GM21515 (cell line): ENCODE data around the gene CAPZA2.
"Not testable (repeated sequence)": the region's sequence is repeated elsewhere in the genome, so short reads cannot be mapped to it uniquely, and the experiment has no call there.

Experiments
- ATAC-seq: cut with Tn5 transposase; IDR thresholded peaks from one replicate; pipeline ENCODE4 v1.9.1; 2021; ENCODE audit not compliant: unreplicated experiment

CAPZA2 gene

GRCh38 chr7:116953372-116953905, 91.1 kb downstream of the CAPZA2 start, which contains the start of gene ST7:
Gene ST7, plus strand, starts transcription at chr7:116953501. Its CDS starts 40 bp downstream, at chr7:116953541.
- ATAC-seq = peak; percentile 42

GRCh38 chr7:116953906-116954838, 91.8 kb downstream of the CAPZA2 start:
- peak; percentile 21 for ATAC-seq

GRCh38 chr7:116955340-116955739, 93.0 kb downstream of the CAPZA2 start:
- ATAC-seq = no peak

GRCh38 chr7:116955801-116956476, 93.6 kb downstream of the CAPZA2 start:
- peak; percentile 70 for ATAC-seq

GRCh38 chr7:116956477-116956804, 94.1 kb downstream of the CAPZA2 start:
- no peak for ATAC-seq

- peak; percentile 27 for ATAC-seq
Measured at GRCh38 chr7:116957874-116958273, 95.5 kb downstream of the CAPZA2 start.

- ATAC-seq = not testable (repeated sequence)
Measured at GRCh38 chr7:116961966-116962673, 99.7 kb downstream of the CAPZA2 start.

- ATAC-seq = no peak
Measured at GRCh38 chr7:116963234-116963633, 100.8 kb downstream of the CAPZA2 start.

GRCh38 chr7:116966601-116967000, 104.2 kb downstream of the CAPZA2 start:
- no peak for ATAC-seq

GRCh38 chr7:116967254-116967922, 105.0 kb downstream of the CAPZA2 start:
- ATAC-seq = no peak

GRCh38 chr7:116967983-116968382, 105.6 kb downstream of the CAPZA2 start:
- ATAC-seq = no peak

GRCh38 chr7:116968631-116969030, 106.2 kb downstream of the CAPZA2 start:
- no peak for ATAC-seq

GRCh38 chr7:116969371-116969902, 107.0 kb downstream of the CAPZA2 start:
- no peak for ATAC-seq

- ATAC-seq = peak; percentile 57
Measured at GRCh38 chr7:116970238-116970910, 108.0 kb downstream of the CAPZA2 start.

- not testable (repeated sequence) for ATAC-seq
Measured at GRCh38 chr7:116971153-116971552, 108.8 kb downstream of the CAPZA2 start.
